HG02885 (cell line): ENCODE data around the gene LRP11.
A peak's percentile ranks its signal among the peaks of the same experiment; 100 is the strongest.
"Not testable (repeated sequence)": the region's sequence is repeated elsewhere in the genome, so short reads cannot be mapped to it uniquely, and the experiment has no call there.

Experiments
- ATAC-seq: cut with Tn5 transposase; IDR thresholded peaks from one replicate; pipeline ENCODE4 v1.9.1; 2021; ENCODE audit warnings: mild to moderate bottlenecking; ENCODE audit not compliant: unreplicated experiment, poor library complexity

Gene LRP11

GRCh38 chr6:149863698-149864577 lies at the start of gene LRP11:
LRP11 (minus strand) TSS chr6:149864359; CDS start chr6:149864020, 339 bp downstream.
- peak; percentile 88 for ATAC-seq

DNA sequence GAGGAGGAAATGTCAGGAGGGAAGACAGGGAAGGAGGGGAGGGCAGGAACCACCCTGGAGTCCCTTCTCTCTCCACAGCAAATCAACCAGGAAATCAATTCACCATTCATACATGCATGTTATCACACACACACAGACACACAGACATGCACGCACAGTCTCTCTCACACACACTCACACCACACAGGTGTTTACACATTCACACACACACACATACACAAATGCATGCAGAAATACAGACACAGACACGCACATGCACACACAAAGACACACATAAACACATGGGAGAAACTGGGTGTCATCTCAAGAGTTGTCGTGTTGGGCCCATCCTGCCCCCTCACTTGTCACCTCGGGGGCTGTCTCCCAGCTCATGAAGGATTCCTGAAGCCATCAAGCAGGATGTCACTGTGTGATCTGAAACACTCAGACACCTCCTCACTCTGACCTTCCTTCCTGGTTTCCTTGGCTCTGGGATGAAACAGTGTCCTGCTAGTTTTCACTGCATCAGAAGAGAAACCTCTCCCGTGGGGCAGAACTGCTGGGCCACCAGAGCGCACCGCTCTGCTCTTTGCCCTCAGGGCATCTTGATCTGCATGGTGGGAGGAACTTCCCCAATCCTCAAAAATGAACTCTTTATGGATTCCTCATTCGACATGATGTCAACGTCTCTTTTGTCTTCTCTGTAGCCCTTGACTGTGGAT lies 49.5 kb upstream of the LRP11 start:
- ATAC-seq = no peak

- no peak for ATAC-seq
Observed at GRCh38 chr6:149913085-149913484, 48.9 kb upstream of the LRP11 start.

- not testable (repeated sequence) for ATAC-seq
Observed at GRCh38 chr6:149912680-149913079, 48.5 kb upstream of the LRP11 start.

- no peak for ATAC-seq
Observed at GRCh38 chr6:149910721-149911151, 46.6 kb upstream of the LRP11 start.

DNA sequence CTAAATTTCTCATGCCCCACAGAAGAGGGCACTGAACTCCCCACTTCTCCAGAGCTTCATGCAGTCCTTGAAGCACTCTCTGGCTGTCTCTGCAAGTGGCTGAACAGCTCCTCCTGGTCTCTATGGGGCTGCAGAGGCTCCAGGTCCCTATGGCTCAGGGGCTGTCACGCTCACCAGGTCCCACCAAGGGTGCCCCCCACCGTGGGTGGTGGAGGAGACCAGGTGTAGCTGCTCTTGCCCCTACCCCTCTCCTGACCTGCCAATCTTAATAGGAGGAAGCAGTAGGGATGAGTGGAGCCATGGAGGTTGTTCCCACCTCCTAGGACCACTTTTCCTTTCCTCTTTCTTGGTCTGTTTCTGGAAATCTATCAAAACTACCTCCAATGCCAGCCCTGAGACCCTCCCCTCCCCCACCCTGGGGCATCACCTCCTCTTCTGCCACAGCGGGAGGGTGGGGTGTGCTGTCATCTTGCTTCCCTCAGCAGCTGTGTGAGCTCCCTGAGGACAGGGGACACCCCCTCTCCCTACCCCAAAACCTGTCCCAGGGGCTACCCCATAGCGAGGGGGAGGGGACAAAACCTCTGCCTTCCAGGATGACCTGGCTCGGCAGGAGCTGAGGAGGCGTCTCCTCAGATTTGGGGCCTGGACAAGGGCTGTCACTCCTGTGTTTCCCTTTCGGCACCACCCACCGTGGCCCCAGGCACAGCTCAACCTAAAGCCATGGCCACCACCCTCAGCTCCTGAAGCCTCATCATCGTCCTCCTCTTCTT lies 45.7 kb upstream of the LRP11 start:
- ATAC-seq = no peak

DNA sequence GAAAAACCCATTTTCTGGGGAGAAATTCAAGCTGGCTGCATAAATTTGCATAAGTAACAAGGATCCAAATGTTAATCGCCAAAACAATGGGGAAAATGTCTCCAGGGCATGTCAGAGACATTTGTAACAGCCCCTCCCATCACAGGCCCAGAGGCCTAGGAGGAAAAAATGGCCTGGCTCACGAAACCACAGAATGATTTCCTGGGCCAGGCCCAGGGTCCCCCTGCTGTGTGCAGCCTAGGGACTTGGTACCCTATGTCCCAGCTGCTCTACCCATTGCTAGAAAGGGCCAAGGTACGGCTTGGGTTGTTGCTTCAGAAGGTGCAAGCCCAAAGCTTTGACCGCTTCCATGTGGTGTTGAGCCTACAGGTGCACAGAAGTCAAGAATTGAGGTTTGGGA lies 44.3 kb upstream of the LRP11 start:
- not testable (repeated sequence) for ATAC-seq

DNA sequence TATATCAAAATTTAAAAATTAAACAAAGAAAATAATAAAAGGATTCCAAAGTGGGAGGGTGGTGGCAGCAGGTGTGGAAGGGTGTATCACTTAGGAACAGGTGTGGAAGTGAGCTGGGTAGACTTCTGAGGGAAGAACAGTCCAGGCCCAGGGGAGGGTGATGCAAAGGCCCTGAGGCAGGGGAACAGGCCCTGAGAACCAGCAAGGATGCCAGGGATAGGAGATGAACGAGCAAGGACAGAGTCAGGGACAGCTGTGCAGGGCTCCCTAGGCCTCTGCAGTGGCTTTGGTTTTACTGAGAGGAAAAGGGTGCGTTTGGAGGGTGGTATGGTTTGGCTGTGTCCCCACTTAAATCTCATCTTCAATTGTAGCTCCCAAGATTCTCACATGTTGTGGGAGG lies 43.2 kb upstream of the LRP11 start:
- no peak for ATAC-seq

DNA sequence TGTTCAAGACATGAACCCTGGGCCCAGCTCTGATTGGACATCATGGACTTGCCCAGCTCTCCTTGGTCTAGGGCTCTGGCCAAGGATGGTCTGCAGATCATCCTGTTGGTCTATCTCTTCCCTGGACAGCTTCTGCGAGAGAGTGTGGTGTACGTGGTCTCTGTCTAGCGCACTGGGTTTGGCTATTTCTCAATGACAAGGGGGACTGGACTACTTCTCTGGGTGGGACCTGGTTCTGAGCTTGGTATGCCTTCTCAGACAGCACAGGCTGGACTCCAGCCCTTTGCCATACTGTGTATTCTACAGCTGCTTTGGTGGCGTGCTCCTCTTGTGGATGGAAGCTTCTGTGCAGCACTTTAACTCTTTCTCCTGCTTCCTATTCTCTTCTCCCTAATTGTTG lies 42.2 kb upstream of the LRP11 start:
- no peak for ATAC-seq

GRCh38 chr6:149905911-149906371 lies 41.8 kb upstream of the LRP11 start:
- ATAC-seq = no peak

DNA sequence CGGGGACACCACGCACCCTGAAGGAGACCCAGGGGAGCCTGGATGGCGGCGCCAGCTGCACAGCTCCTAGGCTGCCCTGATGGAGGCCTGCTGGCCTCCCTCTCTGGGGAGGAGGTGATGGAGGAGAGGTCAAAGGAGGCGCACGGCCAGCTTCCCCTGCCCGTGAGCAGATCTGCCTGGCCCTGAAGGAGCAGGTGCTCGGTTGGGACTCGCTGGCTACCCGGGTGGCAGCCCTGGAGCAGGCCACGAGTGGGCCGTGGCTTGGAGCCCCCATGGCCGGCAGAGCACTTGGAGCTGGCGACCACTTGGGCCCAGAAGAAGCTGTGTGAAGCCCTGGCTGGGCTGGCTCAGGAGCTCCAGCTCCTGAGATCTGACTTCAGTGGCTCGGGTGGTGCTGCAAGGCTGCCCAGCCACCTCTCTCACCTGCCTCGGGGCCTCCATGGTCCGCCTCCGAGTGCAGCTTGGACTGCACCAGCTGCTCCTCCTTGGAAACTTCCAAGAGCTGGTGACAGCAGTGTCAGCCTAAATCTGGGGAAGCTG lies 41.3 kb upstream of the LRP11 start:
- no peak for ATAC-seq

- ATAC-seq = no peak
Observed at GRCh38 chr6:149904661-149905370, 40.7 kb upstream of the LRP11 start.

GRCh38 chr6:149903938-149904611 lies 39.9 kb upstream of the LRP11 start:
- ATAC-seq = no peak

DNA sequence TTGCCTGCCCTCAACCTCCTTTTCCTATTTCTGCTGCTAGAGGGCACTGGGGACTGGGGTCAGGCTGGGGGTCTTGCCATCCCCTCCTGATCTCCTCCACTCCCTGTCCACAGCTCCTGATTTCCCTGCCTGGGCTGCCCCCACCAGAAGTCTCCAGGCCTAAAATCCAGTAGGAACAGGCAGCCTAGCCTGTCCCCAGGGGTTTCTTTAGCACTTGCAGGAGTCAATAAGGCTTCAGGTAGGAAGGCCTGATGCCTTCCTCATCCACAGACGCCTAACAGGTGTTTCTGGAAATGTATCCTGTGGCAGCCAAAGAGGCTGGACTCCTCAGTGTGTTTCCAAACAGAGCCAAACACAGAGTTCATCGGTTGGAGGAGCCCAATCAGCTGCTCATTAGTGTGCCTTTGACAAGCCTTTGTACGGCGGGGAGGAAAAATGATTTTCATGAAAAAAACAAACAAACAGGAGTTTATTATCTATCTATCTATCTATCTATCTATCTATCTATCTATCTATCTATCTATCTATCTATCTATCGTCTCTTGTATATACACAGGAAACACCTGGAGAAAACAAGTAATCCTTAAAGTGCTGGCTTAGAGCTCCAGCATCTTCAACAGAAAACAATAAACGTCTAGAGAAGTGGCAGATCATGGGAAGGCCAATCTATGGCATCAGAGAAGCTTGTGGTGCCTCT lies 37.4 kb upstream of the LRP11 start:
- no peak for ATAC-seq

- ATAC-seq = no peak
Observed at GRCh38 chr6:149900620-149901443, 36.7 kb upstream of the LRP11 start.

GRCh38 chr6:149899926-149900619 lies 35.9 kb upstream of the LRP11 start:
- no peak for ATAC-seq

- no peak for ATAC-seq
Observed at GRCh38 chr6:149899486-149899885, 35.3 kb upstream of the LRP11 start.
